ENCODE results near the gene IFT25.

DNA sequence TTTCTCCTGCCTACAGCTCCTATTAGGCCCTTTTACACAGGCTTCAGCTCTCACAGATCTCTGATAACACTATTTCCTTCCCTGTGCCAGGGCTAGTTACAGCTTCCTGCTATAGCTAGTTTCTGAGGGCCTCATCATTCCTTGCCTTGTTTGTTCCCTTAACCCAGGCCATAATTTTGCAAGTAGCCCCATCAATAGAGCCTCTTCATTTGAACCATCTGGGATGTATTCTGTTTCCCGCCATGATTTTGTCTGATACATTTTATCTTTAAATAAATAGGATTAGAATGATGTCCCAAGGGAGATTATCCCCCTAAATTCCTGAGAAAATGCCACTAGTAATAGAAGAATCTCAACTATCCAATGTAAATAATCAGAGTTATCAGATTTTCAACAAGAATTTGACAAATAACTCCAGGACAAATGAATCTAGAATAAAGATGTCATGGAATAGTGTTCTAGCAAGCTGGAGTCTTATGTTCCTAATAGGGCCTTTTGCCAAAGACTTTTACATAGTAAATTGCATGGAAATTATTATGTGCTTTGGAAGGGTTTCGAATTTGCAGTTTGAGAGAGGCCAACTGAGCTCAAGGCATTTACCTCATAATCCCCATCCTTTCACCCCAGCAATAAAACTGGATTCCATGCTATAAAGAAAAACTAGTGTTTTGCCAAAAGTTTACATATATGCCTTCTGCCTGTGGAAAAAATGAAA, 16.1 kb downstream of the IFT25 start:
- no peak for TF ChIP-seq ARID2 (CRISPR knock-in tag; IDR thresholded peaks at IDR 0.05; ENCODE audit: borderline replicate concordance)
- no peak for TF ChIP-seq ZBTB8A (CRISPR knock-in tag; IDR thresholded peaks at IDR 0.05; ENCODE audit: borderline replicate concordance, low read depth)
- TF ChIP-seq POLR2A (IDR thresholded peaks at IDR 0.05; ENCODE audit: insufficient read depth in 1 of 2, low read depth in 2 of 2, low read length in 2 of 2), result no peak
- TF ChIP-seq KMT2B (CRISPR knock-in tag; IDR thresholded peaks at IDR 0.05), result no peak
- TF ChIP-seq, protein P1, sequence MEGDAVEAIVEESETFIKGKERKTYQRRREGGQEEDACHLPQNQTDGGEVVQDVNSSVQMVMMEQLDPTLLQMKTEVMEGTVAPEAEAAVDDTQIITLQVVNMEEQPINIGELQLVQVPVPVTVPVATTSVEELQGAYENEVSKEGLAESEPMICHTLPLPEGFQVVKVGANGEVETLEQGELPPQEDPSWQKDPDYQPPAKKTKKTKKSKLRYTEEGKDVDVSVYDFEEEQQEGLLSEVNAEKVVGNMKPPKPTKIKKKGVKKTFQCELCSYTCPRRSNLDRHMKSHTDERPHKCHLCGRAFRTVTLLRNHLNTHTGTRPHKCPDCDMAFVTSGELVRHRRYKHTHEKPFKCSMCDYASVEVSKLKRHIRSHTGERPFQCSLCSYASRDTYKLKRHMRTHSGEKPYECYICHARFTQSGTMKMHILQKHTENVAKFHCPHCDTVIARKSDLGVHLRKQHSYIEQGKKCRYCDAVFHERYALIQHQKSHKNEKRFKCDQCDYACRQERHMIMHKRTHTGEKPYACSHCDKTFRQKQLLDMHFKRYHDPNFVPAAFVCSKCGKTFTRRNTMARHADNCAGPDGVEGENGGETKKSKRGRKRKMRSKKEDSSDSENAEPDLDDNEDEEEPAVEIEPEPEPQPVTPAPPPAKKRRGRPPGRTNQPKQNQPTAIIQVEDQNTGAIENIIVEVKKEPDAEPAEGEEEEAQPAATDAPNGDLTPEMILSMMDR (CRISPR knock-in tag; IDR thresholded peaks at IDR 0.05), result no peak
- TF ChIP-seq HMG20A (CRISPR knock-in tag; IDR thresholded peaks at IDR 0.05; ENCODE audit: borderline replicate concordance), result no peak
- no peak for TF ChIP-seq SIN3A (IDR thresholded peaks at IDR 0.05; ENCODE audit: borderline replicate concordance, low read depth, low read length)

All from HepG2 (cell line).